ENCODE data around the gene GLTPD2.

Gene GLTPD2

GRCh38 chr17:4807605-4808377 is 19.0 kb downstream of the GLTPD2 start:
- peak overlapping the region; percentile 77 for H3K27ac ChIP-seq
- TF ChIP-seq CTCF (conservative IDR thresholded peaks at IDR 0.05): no peak
- TF ChIP-seq ZFX (IDR thresholded peaks at IDR 0.05): no peak

- peak overlapping the region; percentile 77 for H3K27ac ChIP-seq
- TF ChIP-seq ZFX (IDR thresholded peaks at IDR 0.05) (no peak), CTCF (conservative IDR thresholded peaks at IDR 0.05) (no peak)
These were observed 19.6 kb downstream of the GLTPD2 start for GRCh38 chr17:4808378-4808767.

GRCh38 chr17:4810696-4811290 is 22.0 kb downstream of the GLTPD2 start:
- H3K27ac ChIP-seq: no peak overlapping the region
- no peak for TF ChIP-seq ZFX (IDR thresholded peaks at IDR 0.05)
- no peak for TF ChIP-seq CTCF (conservative IDR thresholded peaks at IDR 0.05)

GRCh38 chr17:4811471-4811870 is 22.7 kb downstream of the GLTPD2 start:
- no peak for TF ChIP-seq CTCF (conservative IDR thresholded peaks at IDR 0.05)
- TF ChIP-seq ZFX (IDR thresholded peaks at IDR 0.05): no peak
- H3K27ac ChIP-seq: no peak overlapping the region

GRCh38 chr17:4812690-4813089 is 23.9 kb downstream of the GLTPD2 start:
- TF ChIP-seq CTCF (conservative IDR thresholded peaks at IDR 0.05): no peak
- TF ChIP-seq ZFX (IDR thresholded peaks at IDR 0.05): no peak
- no peak overlapping the region for H3K27ac ChIP-seq

GRCh38 chr17:4815043-4815675 is 26.4 kb downstream of the GLTPD2 start:
- no peak overlapping the region for H3K27ac ChIP-seq
- TF ChIP-seq CTCF (conservative IDR thresholded peaks at IDR 0.05): no peak
- TF ChIP-seq ZFX (IDR thresholded peaks at IDR 0.05): no peak

- no peak for TF ChIP-seq ZFX (IDR thresholded peaks at IDR 0.05)
- no peak for TF ChIP-seq CTCF (conservative IDR thresholded peaks at IDR 0.05)
These were observed 28.1 kb downstream of the GLTPD2 start for GRCh38 chr17:4816826-4817225.

More at GRCh38 chr17:4816826-4817225, 28.1 kb downstream of the GLTPD2 start:
- H3K27ac ChIP-seq: no peak overlapping the region

Data from C4-2B (cell line).